K562 (cell line): ENCODE data around the gene IFIT2. TPM values are rescaled to one million over a fixed set of nuclear protein-coding genes. Genes with fewer than 3 reads are reported as not detected.

ENCODE experiments used
- ATAC-seq: fragments of 200-7000 bp; cut with Tn5 transposase; 3 replicates; pipeline ENCODE4 v1.9.1; 2020; ENCODE audit warnings: moderate library complexity
- BruUV-seq: library from RNA; stranded (reverse); fragments of 400-500 nt; replicated peaks from 2 replicates; lab custom pipeline; 2021; lab: Mats Ljungman, UMichigan
- CTCF ChIA-PET: fragments of 300-600 bp; formaldehyde crosslinking; extraction: SDS; loops from one replicate; lab custom pipeline; 2021; ENCODE audit warnings: low intra/inter-chr PET ratio; lab: Yijun Ruan, JAX
- POLR2A ChIA-PET: fragments of 300-600, 350-650 bp; sonication (Branson Sonifier 250); formaldehyde crosslinking; extraction: SDS; loops from one replicate; lab custom pipeline; 2021; ENCODE audit warnings: antibody characterized with exemption, inconsistent platforms; lab: Yijun Ruan, JAX
- DNase-seq, 4 experiments: peaks; one replicate each; pipeline versions ENCODE4 v3.0.0 to v3.0.0-alpha.2; 2011 to 2018; ENCODE audit warnings: low spot score in 3 of 4, mixed read lengths in 3 of 4; ENCODE audit errors: extremely low read depth in 1 of 4
- FAIRE-seq: peaks from 2 replicates; lab custom pipeline; 2011; peaks lifted over from hg19 to GRCh38; lab: Jason Lieb, UNC
- H2AFZ ChIP-seq: 2 replicates; pipeline ENCODE4 v1.6.0; 2011; ENCODE audit warnings: low read depth, low read length, control low read depth, inconsistent platforms
- H3K27ac ChIP-seq: fragments of 200-600 bp; 3 replicates; pipeline ENCODE4 v1.8.0; 2011; ENCODE audit warnings: low read depth, mild to moderate bottlenecking, control low read depth, inconsistent platforms, low read length, moderate library complexity, mixed read lengths; ENCODE audit errors: extremely low read depth
- H3K27me3 ChIP-seq, 2 experiments: fragments of 300-600 bp in 1 of 2; 2 replicates in 1 of 2; 3 replicates in 1 of 2; pipeline versions ENCODE4 v1.6.0 to v1.8.0; 2011; ENCODE audit warnings: inconsistent platforms in 2 of 2, low read length in 2 of 2, mild to moderate bottlenecking in 1 of 2, mixed read lengths in 1 of 2, moderate library complexity in 1 of 2; ENCODE audit not compliant: control insufficient read depth in 2 of 2, insufficient read depth in 2 of 2
- H3K36me3 ChIP-seq: fragments of 300-600 bp; 3 replicates; pipeline ENCODE4 v1.8.0; 2011; ENCODE audit warnings: mild to moderate bottlenecking, low read length, inconsistent platforms; ENCODE audit not compliant: control insufficient read depth, insufficient read depth
- H3K4me1 ChIP-seq, 2 experiments: fragments of 200-600 bp in 1 of 2; replicated peaks in 1 of 2; 2 replicates in 1 of 2; 3 replicates in 1 of 2; pipeline versions ENCODE4 v1.5.1 to v1.8.0; 2011; ENCODE audit warnings: inconsistent platforms in 2 of 2, low read length in 2 of 2, mild to moderate bottlenecking in 1 of 2, mixed read lengths in 1 of 2, moderate library complexity in 1 of 2; ENCODE audit not compliant: control insufficient read depth in 2 of 2, insufficient read depth in 2 of 2
- H3K4me2 ChIP-seq: 2 replicates; pipeline ENCODE4 v1.6.1; 2011; ENCODE audit warnings: low read length, control low read depth, inconsistent platforms, mixed read lengths; ENCODE audit not compliant: insufficient read depth
- H3K4me3 ChIP-seq: fragments of 200-600 bp; sonication (generic), shearing (Covaris generic); 2 replicates; pipeline ENCODE4 v1.5.1; 2016; ENCODE audit warnings: control low read depth, inconsistent platforms
- H3K79me2 ChIP-seq: fragments of 200-600 bp; 3 replicates; pipeline ENCODE4 v1.8.0; 2011; ENCODE audit warnings: low read length, inconsistent platforms; ENCODE audit not compliant: control insufficient read depth, insufficient read depth
- H3K9ac ChIP-seq, 2 experiments: 2 replicates each; pipeline versions ENCODE4 v1.6.0 to v1.6.1; 2011; ENCODE audit warnings: low read depth in 2 of 2, low read length in 2 of 2, control low read depth in 1 of 2, inconsistent platforms in 1 of 2, mild to moderate bottlenecking in 1 of 2, mixed read lengths in 1 of 2; ENCODE audit not compliant: insufficient read depth in 1 of 2
- H3K9me1 ChIP-seq: one replicate; pipeline ENCODE4 v1.6.0; 2011; ENCODE audit warnings: inconsistent platforms, mild to moderate bottlenecking, low read length, moderate library complexity; ENCODE audit not compliant: control insufficient read depth, insufficient read depth
- H3K9me3 ChIP-seq: replicated peaks from 2 replicates; pipeline ENCODE4 v1.5.1; 2011; ENCODE audit warnings: low read depth, low read length, inconsistent platforms; ENCODE audit not compliant: control insufficient read depth, insufficient read depth
- H4K20me1 ChIP-seq: replicated peaks from 2 replicates; pipeline ENCODE4 v1.6.1; 2011; ENCODE audit warnings: low read length, inconsistent platforms, mixed read lengths; ENCODE audit not compliant: control insufficient read depth, insufficient read depth
- CEBPB ChIP-seq: fragments of 450-650 bp; IDR thresholded peaks from 2 replicates; pipeline ENCODE4 v1.6.1; 2016; ENCODE audit warnings: missing genetic modification characterization, missing compliant biosample characterization
- CEBPG ChIP-seq, 3 experiments: fragments of 200-800 bp in 1 of 3; sonication (Bioruptor generic) in 1 of 3; sonication (generic) in 1 of 3; formaldehyde crosslinking in 1 of 3; IDR thresholded peaks in 2 of 3; conservative IDR thresholded peaks in 1 of 3; 2 replicates each; pipeline versions ENCODE4 v1.6.1 to v1.8.0; 2016 to 2022; ENCODE audit warnings: missing compliant biosample characterization in 2 of 3, missing genetic modification characterization in 2 of 3, mild to moderate bottlenecking in 1 of 3, missing genetic modification reagents in 1 of 3
- WGBS: fragments of 100-300 bp; shearing (Covaris generic); methylation state at CpG from one replicate; pipeline ENCODE4 v1.1.6; 2016; ENCODE audit warnings: low coverage, mixed read lengths; ENCODE audit not compliant: insufficient coverage; ENCODE audit errors: missing lambda C conversion rate; 5-methylcytosine and 5-hydroxymethylcytosine counted together
- in situ Hi-C: fragments of 300-500 bp; cut with MboI; formaldehyde crosslinking; loops from 4 replicates; pipeline ENCODE4 v1.15.0; 2018; ENCODE audit warnings: inconsistent platforms, mixed read lengths
- intact Hi-C: fragments of 100-400 bp; cut with micrococcal nuclease; formaldehyde crosslinking; loops from 2 replicates; pipeline ENCODE4 v1.14.2; 2022
- polyA plus RNA-seq, 8 experiments: library from polyadenylated mRNA; depleted of rRNA in 4 of 8; stranded (reverse) in 5 of 8; unstranded in 3 of 8; fragments of >200 nt; fragmentation: Nextera tagmentation in 2 of 8; fragmentation: Illumina TruSeq in 1 of 8; extraction: Ambion mirVana in 2 of 8; extraction: Trizol in 1 of 8; gene quantifications; 2 replicates each; pipeline versions ENCODE4 v1.2.1 to v1.2.3, GENCODE V29; 2011 to 2014; ENCODE audit warnings: inconsistent platforms in 1 of 8, missing spikeins in 1 of 8
- total RNA-seq, 7 experiments: library from RNA; depleted of rRNA in 6 of 7; stranded (reverse); fragments of >200 nt in 6 of 7; fragmentation: Illumina TruSeq in 2 of 7; extraction: Trizol in 2 of 7; gene quantifications; 2 replicates each; pipeline versions ENCODE4 v1.2.1 to v1.2.3, GENCODE V29; 2011 to 2021; ENCODE audit warnings: low replicate concordance in 1 of 7
- TF ChIP-seq, protein P1 (sequence below): fragments of 450-650 bp; formaldehyde crosslinking; IDR thresholded peaks from 2 replicates; pipeline ENCODE4 v1.4.0; 2022; ENCODE audit warnings: mild to moderate bottlenecking, moderate library complexity
- TF ChIP-seq, protein P2 (sequence below): fragments of 450-650 bp; formaldehyde crosslinking; IDR thresholded peaks from 2 replicates; pipeline ENCODE4 v1.4.0; 2020; ENCODE audit warnings: mild to moderate bottlenecking, moderate library complexity
- TF ChIP-seq, protein P3 (sequence below), 2 experiments: IDR thresholded peaks in 1 of 2; conservative IDR thresholded peaks in 1 of 2; 2 replicates each; pipeline ENCODE4 v1.6.1; 2016; ENCODE audit warnings: low read depth in 2 of 2, mild to moderate bottlenecking in 1 of 2, missing compliant biosample characterization in 1 of 2, missing genetic modification characterization in 1 of 2, moderate library complexity in 1 of 2

Gene IFIT2
- total and polyA plus RNA-seq, 9 of the 15 experiments (the other 6 are each of a cell fraction or from before 2014, with no cell fraction given) = 0.03 to 0.25 (median 0.10) TPM; not detected in 1

DNA sequence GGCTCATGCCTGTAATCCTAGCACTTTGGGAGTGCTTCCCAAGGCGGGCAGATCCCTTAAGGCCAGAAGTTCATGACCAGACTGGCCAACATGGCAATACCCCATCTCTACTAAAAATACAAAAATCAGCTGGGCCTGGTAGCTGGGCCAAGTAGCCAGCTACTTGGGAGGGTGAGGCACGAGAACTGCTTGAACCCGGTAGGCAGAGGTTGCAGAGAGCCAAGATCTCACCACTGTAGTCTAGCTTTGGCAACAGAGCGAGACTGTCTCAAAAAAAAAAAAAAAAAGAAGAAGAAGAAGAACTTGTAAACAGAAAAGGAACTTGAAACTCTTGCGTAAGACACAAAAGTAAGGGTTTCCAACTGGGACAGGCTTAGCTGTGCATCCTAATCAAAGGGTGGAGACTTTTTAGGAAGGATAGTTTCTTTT lies 5.6 kb upstream of the IFIT2 start:
- Histone ChIP-seq H3K4me3 (no peak overlapping the region), H3K79me2 (no peaks in the 10 kb centered on the region), H3K9me1 (no peaks in the 10 kb centered on the region), H2AFZ (no peak overlapping the region), H3K27me3 (no peaks in the 10 kb centered on the region), H3K4me2 (no peak overlapping the region), H4K20me1 (no peaks in the 10 kb centered on the region), H3K4me1 (no peaks in the 10 kb centered on the region), H3K9ac (no peak overlapping the region), H3K27ac (no peak overlapping the region), H3K9me3 (no peaks in the 10 kb centered on the region; the same call in none of the 2 replicates), H3K36me3 (no peaks in the 10 kb centered on the region)
- WGBS = 9% methylated on average over 3 of the region's 5 CpGs
- ChIA-PET POLR2A (no interaction called here), CTCF (no interaction called here)
- intact Hi-C loops (loop anchor here (10.0 kb wide), 1 partner anchor 269 kb away; no protein-coding TSS in a partner anchor), in situ Hi-C loops (no loop called here)
- no peak for DNase-seq
- no peak for FAIRE-seq
- ATAC-seq = no peak
- TF ChIP-seq, protein P1, sequence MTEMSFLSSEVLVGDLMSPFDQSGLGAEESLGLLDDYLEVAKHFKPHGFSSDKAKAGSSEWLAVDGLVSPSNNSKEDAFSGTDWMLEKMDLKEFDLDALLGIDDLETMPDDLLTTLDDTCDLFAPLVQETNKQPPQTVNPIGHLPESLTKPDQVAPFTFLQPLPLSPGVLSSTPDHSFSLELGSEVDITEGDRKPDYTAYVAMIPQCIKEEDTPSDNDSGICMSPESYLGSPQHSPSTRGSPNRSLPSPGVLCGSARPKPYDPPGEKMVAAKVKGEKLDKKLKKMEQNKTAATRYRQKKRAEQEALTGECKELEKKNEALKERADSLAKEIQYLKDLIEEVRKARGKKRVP (CRISPR knock-in tag) = no peak
- peak; percentile 70 for TF ChIP-seq CEBPB (tag)
- TF ChIP-seq, protein P2, sequence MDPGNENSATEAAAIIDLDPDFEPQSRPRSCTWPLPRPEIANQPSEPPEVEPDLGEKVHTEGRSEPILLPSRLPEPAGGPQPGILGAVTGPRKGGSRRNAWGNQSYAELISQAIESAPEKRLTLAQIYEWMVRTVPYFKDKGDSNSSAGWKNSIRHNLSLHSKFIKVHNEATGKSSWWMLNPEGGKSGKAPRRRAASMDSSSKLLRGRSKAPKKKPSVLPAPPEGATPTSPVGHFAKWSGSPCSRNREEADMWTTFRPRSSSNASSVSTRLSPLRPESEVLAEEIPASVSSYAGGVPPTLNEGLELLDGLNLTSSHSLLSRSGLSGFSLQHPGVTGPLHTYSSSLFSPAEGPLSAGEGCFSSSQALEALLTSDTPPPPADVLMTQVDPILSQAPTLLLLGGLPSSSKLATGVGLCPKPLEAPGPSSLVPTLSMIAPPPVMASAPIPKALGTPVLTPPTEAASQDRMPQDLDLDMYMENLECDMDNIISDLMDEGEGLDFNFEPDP (CRISPR knock-in tag) = no peak
- no peak for TF ChIP-seq CEBPG (CRISPR knock-in tag; IDR thresholded peaks at IDR 0.05)
- TF ChIP-seq CEBPG (tag; conservative IDR thresholded peaks at IDR 0.05 in 1 of 2, IDR thresholded peaks at IDR 0.05 in 1 of 2) = peak; percentile 36 to 55; a peak in 2 of 4 replicates
- TF ChIP-seq, protein P3, sequence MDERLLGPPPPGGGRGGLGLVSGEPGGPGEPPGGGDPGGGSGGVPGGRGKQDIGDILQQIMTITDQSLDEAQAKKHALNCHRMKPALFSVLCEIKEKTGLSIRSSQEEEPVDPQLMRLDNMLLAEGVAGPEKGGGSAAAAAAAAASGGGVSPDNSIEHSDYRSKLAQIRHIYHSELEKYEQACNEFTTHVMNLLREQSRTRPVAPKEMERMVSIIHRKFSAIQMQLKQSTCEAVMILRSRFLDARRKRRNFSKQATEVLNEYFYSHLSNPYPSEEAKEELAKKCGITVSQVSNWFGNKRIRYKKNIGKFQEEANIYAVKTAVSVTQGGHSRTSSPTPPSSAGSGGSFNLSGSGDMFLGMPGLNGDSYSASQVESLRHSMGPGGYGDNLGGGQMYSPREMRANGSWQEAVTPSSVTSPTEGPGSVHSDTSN (CRISPR knock-in tag; IDR thresholded peaks at IDR 0.05; ENCODE audit: low read depth) = no peak
- TF ChIP-seq, protein P3 (tag; conservative IDR thresholded peaks at IDR 0.05; ENCODE audit: low read depth) = no peak
- no TSS peak for BruUV-seq
